Parathyroid adenoma (tissue), 2 donors: Measurements from ENCODE around the gene BCOR.

ENCODE experiments used
- H2AFZ ChIP-seq: fragments of 300-600 bp; sonication (generic); one replicate; pipeline ENCODE4 v1.7.0; 2017; ENCODE audit warnings: antibody characterized with exemption, mild to moderate bottlenecking
- H3K27ac ChIP-seq: fragments of 300-600 bp; sonication (generic); one replicate; pipeline ENCODE4 v1.7.0; 2017
- H3K27me3 ChIP-seq: fragments of 300-600 bp; sonication (generic); one replicate; pipeline ENCODE4 v1.7.0; 2017; ENCODE audit warnings: low read length; ENCODE audit not compliant: control insufficient read depth, insufficient read depth
- H3K36me3 ChIP-seq: fragments of 300-600 bp; sonication (generic); one replicate; pipeline ENCODE4 v1.7.0; 2017; ENCODE audit warnings: low read length; ENCODE audit not compliant: control insufficient read depth, insufficient read depth
- H3K4me1 ChIP-seq: fragments of 300-600 bp; sonication (generic); one replicate; pipeline ENCODE4 v1.7.0; 2017; ENCODE audit warnings: control low read depth
- H3K4me2 ChIP-seq: fragments of 300-600 bp; sonication (generic); one replicate; pipeline ENCODE4 v1.7.0; 2017; ENCODE audit warnings: low read length
- H3K4me3 ChIP-seq: fragments of 300-600 bp; sonication (generic); one replicate; pipeline ENCODE4 v1.7.0; 2017; ENCODE audit warnings: low read depth, low read length
- H3K79me2 ChIP-seq: fragments of 300-600 bp; sonication (generic); one replicate; pipeline ENCODE4 v1.7.0; 2017; ENCODE audit warnings: control low read depth
- H3K9ac ChIP-seq: fragments of 300-600 bp; sonication (generic); one replicate; pipeline ENCODE4 v1.7.0; 2017; ENCODE audit warnings: mild to moderate bottlenecking
- H3K9me3 ChIP-seq: fragments of 300-600 bp; sonication (generic); one replicate; pipeline ENCODE4 v1.7.0; 2017; ENCODE audit warnings: low read length; ENCODE audit not compliant: control insufficient read depth
- CTCF ChIP-seq: fragments of 300-600 bp; sonication (generic); IDR thresholded peaks from one replicate; pipeline ENCODE4 v1.7.0; 2017; ENCODE audit warnings: antibody characterized with exemption, mild to moderate bottlenecking
- donor health status: primary hyperparathyroidism.

The BCOR gene

GRCh38 chrX:40009462-40009851 lies 88.3 kb downstream of the BCOR start:
- Histone ChIP-seq H3K4me1 (no peaks in the 10 kb centered on the region), H3K4me3 (no peak overlapping the region), H3K9me3 (no peaks in the 10 kb centered on the region), H3K9ac (no peak overlapping the region), H3K27ac (no peak overlapping the region), H3K79me2 (no peaks in the 10 kb centered on the region), H3K4me2 (peak overlapping the region; percentile 65), H3K36me3 (no peaks in the 10 kb centered on the region), H2AFZ (no peak overlapping the region), H3K27me3 (no peaks in the 10 kb centered on the region)
- TF ChIP-seq CTCF = no peak

GRCh38 chrX:40008791-40009461 lies 88.8 kb downstream of the BCOR start:
- Histone ChIP-seq H3K9ac (no peak overlapping the region), H3K9me3 (no peaks in the 10 kb centered on the region), H3K4me2 (peak overlapping the region; percentile 65), H3K4me3 (no peak overlapping the region), H3K36me3 (no peaks in the 10 kb centered on the region), H3K4me1 (no peaks in the 10 kb centered on the region), H2AFZ (peak overlapping the region; percentile 28), H3K79me2 (no peaks in the 10 kb centered on the region), H3K27ac (no peak overlapping the region), H3K27me3 (no peaks in the 10 kb centered on the region)
- no peak for TF ChIP-seq CTCF

GRCh38 chrX:40007756-40008705 lies 89.7 kb downstream of the BCOR start:
- H3K27ac ChIP-seq = no peak overlapping the region
- no peak for TF ChIP-seq CTCF
- H3K27me3 ChIP-seq = no peaks in the 10 kb centered on the region
- H3K9me3 ChIP-seq = no peaks in the 10 kb centered on the region
- no peak overlapping the region for H3K4me3 ChIP-seq
- no peak overlapping the region for H3K9ac ChIP-seq
- no peak overlapping the region for H2AFZ ChIP-seq
- peak overlapping the region; percentile 65 for H3K4me2 ChIP-seq
- H3K4me1 ChIP-seq = no peaks in the 10 kb centered on the region
- no peaks in the 10 kb centered on the region for H3K36me3 ChIP-seq
- H3K79me2 ChIP-seq = no peaks in the 10 kb centered on the region

GRCh38 chrX:40007131-40007755 lies 90.5 kb downstream of the BCOR start:
- Histone ChIP-seq H3K9me3 (no peaks in the 10 kb centered on the region), H3K36me3 (no peaks in the 10 kb centered on the region), H3K27me3 (no peaks in the 10 kb centered on the region), H3K4me1 (no peaks in the 10 kb centered on the region), H3K9ac (no peak overlapping the region), H3K79me2 (no peaks in the 10 kb centered on the region), H3K4me2 (no peak overlapping the region), H2AFZ (no peak overlapping the region), H3K4me3 (no peak overlapping the region), H3K27ac (no peak overlapping the region)
- TF ChIP-seq CTCF = no peak
